H1 (cell line): ENCODE measurements around the gene CREBBP. TPM values are rescaled to one million over a fixed set of nuclear protein-coding genes. Genes with fewer than 3 reads are reported as not detected.

Experiments
- ASH2L ChIP-seq: fragments of 200-600, 300-600 bp; sonication (generic); IDR thresholded peaks from one replicate; pipeline ENCODE4 v1.7.1; 2017; ENCODE audit warnings: low read length
- CREB1 ChIP-seq: IDR thresholded peaks from 2 replicates; pipeline ENCODE4 v1.6.1; 2012; ENCODE audit warnings: inconsistent platforms
- GABPA ChIP-seq: IDR thresholded peaks from 2 replicates; pipeline ENCODE4 v1.6.1; 2011; ENCODE audit warnings: mild to moderate bottlenecking, low read length, moderate library complexity, borderline replicate concordance; ENCODE audit not compliant: insufficient read depth
- GTF2F1 ChIP-seq: IDR thresholded peaks from 2 replicates; pipeline ENCODE4 v1.6.1; 2012; ENCODE audit warnings: low read depth, low read length, improper control_type of control experiment, borderline replicate concordance
- KDM1A ChIP-seq: fragments of 200-600, 300-600 bp; sonication (generic); IDR thresholded peaks from 2 replicates; pipeline ENCODE4 v1.7.1; 2016; ENCODE audit warnings: mild to moderate bottlenecking, low read length, borderline replicate concordance
- RFX5 ChIP-seq: IDR thresholded peaks from 2 replicates; pipeline ENCODE4 v1.6.1; 2011; ENCODE audit warnings: low read depth, low read length, improper control_type of control experiment, borderline replicate concordance
- SUZ12 ChIP-seq: fragments of 200-600 bp; sonication (generic); IDR thresholded peaks from 2 replicates; pipeline ENCODE4 v1.6.1; 2012; ENCODE audit warnings: mild to moderate bottlenecking, inconsistent platforms, low read length, moderate library complexity, mixed read lengths
- polyA plus RNA-seq, 7 experiments: library from polyadenylated mRNA; depleted of rRNA in 3 of 7; stranded (reverse) in 5 of 7; unstranded in 2 of 7; fragments of >200 nt in 5 of 7; fragments of 200-250 nt in 2 of 7; gene quantifications; 1 replicate in 5 of 7; 2 replicates in 1 of 7; 4 replicates in 1 of 7; pipeline versions ENCODE4 v1.2.1 to v1.2.3, GENCODE V29; 2011 to 2013; ENCODE audit warnings: missing spikeins in 2 of 7, mixed read lengths in 2 of 7
- total RNA-seq: library from RNA; stranded (reverse); fragmentation: NEBNext Ultra II Directional; extraction: Animal tissue kit (Norgen Biotek cat#: 25700); gene quantifications from 2 replicates; pipeline ENCODE4 v1.2.1, GENCODE V29; 2021
- TF ChIP-seq, protein P1 (sequence below): fragments of 300-600 bp; sonication (generic); IDR thresholded peaks from 2 replicates; pipeline ENCODE4 v1.7.1; 2012; ENCODE audit warnings: low read length, moderate library complexity, mild to moderate bottlenecking, inconsistent platforms; ENCODE audit not compliant: insufficient replicate concordance

The CREBBP gene
- total and polyA plus RNA-seq, 2 of the 8 experiments (the other 6 are each of a cell fraction or from before 2014, with no cell fraction given): 10.0 to 60.1 TPM

DNA sequence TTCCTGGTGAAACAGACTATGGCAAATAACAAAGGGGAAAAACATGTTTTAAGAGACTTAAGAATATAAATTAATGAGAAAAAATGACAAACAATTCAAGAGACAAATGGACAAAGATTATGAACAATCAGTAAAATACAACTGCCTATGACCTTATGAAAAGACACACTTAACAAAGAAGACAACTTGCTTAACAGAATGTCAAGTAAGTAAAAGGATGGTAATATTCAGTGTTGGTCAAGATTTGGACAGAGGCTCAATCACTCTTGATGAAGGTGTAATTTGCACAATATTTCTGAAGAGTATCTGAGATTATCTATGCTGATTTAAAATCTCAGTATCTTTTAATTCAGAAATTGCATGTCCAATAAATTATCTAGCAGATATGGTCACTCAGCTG, 34.4 kb downstream of the CREBBP start (continued):
- TF ChIP-seq, protein P1, sequence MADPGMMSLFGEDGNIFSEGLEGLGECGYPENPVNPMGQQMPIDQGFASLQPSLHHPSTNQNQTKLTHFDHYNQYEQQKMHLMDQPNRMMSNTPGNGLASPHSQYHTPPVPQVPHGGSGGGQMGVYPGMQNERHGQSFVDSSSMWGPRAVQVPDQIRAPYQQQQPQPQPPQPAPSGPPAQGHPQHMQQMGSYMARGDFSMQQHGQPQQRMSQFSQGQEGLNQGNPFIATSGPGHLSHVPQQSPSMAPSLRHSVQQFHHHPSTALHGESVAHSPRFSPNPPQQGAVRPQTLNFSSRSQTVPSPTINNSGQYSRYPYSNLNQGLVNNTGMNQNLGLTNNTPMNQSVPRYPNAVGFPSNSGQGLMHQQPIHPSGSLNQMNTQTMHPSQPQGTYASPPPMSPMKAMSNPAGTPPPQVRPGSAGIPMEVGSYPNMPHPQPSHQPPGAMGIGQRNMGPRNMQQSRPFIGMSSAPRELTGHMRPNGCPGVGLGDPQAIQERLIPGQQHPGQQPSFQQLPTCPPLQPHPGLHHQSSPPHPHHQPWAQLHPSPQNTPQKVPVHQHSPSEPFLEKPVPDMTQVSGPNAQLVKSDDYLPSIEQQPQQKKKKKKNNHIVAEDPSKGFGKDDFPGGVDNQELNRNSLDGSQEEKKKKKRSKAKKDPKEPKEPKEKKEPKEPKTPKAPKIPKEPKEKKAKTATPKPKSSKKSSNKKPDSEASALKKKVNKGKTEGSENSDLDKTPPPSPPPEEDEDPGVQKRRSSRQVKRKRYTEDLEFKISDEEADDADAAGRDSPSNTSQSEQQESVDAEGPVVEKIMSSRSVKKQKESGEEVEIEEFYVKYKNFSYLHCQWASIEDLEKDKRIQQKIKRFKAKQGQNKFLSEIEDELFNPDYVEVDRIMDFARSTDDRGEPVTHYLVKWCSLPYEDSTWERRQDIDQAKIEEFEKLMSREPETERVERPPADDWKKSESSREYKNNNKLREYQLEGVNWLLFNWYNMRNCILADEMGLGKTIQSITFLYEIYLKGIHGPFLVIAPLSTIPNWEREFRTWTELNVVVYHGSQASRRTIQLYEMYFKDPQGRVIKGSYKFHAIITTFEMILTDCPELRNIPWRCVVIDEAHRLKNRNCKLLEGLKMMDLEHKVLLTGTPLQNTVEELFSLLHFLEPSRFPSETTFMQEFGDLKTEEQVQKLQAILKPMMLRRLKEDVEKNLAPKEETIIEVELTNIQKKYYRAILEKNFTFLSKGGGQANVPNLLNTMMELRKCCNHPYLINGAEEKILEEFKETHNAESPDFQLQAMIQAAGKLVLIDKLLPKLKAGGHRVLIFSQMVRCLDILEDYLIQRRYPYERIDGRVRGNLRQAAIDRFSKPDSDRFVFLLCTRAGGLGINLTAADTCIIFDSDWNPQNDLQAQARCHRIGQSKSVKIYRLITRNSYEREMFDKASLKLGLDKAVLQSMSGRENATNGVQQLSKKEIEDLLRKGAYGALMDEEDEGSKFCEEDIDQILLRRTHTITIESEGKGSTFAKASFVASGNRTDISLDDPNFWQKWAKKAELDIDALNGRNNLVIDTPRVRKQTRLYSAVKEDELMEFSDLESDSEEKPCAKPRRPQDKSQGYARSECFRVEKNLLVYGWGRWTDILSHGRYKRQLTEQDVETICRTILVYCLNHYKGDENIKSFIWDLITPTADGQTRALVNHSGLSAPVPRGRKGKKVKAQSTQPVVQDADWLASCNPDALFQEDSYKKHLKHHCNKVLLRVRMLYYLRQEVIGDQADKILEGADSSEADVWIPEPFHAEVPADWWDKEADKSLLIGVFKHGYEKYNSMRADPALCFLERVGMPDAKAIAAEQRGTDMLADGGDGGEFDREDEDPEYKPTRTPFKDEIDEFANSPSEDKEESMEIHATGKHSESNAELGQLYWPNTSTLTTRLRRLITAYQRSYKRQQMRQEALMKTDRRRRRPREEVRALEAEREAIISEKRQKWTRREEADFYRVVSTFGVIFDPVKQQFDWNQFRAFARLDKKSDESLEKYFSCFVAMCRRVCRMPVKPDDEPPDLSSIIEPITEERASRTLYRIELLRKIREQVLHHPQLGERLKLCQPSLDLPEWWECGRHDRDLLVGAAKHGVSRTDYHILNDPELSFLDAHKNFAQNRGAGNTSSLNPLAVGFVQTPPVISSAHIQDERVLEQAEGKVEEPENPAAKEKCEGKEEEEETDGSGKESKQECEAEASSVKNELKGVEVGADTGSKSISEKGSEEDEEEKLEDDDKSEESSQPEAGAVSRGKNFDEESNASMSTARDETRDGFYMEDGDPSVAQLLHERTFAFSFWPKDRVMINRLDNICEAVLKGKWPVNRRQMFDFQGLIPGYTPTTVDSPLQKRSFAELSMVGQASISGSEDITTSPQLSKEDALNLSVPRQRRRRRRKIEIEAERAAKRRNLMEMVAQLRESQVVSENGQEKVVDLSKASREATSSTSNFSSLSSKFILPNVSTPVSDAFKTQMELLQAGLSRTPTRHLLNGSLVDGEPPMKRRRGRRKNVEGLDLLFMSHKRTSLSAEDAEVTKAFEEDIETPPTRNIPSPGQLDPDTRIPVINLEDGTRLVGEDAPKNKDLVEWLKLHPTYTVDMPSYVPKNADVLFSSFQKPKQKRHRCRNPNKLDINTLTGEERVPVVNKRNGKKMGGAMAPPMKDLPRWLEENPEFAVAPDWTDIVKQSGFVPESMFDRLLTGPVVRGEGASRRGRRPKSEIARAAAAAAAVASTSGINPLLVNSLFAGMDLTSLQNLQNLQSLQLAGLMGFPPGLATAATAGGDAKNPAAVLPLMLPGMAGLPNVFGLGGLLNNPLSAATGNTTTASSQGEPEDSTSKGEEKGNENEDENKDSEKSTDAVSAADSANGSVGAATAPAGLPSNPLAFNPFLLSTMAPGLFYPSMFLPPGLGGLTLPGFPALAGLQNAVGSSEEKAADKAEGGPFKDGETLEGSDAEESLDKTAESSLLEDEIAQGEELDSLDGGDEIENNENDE: no peak
- TF ChIP-seq KDM1A (no peak), GABPA (no peak), RFX5 (no peak), ASH2L (no peak), CREB1 (no peak), GTF2F1 (no peak), SUZ12 (no peak)
